ENCODE measurements around the gene SLC7A1. TPM values are rescaled to one million over a fixed set of nuclear protein-coding genes. Genes with fewer than 3 reads are reported as not detected.
A peak's percentile ranks its signal among the peaks of the same experiment; 100 is the strongest.

Gene SLC7A1
- total and polyA plus RNA-seq, 8 donors, result 5.2 to 143 (median 32.9) TPM

GRCh38 chr13:29525757-29526156 is 69.7 kb downstream of the SLC7A1 start:
- intact Hi-C loops (cut with DNase I), result no loop called here
- DNase-seq, result peak in 1 of 6 donors; percentile 27
- H3K4me3 ChIP-seq, result no peak overlapping the region
- no peaks in the 10 kb centered on the region for H3K4me1 ChIP-seq
- no peak for TF ChIP-seq CTCF (IDR thresholded peaks at IDR 0.05)
- FAIRE-seq, result no peak
- no peaks in the 10 kb centered on the region for H3K27me3 ChIP-seq
- WGBS, 2 donors, result 94% methylated on average over 7 of the region's 7 CpGs
- no peaks in the 10 kb centered on the region for H3K9me3 ChIP-seq
- H3K36me3 ChIP-seq, result peaks cover 0 to 40% (median 6%) of the 10 kb centered on the region in 3 donors
- no peak for ATAC-seq
- no peak overlapping the region for H3K27ac ChIP-seq

GRCh38 chr13:29524641-29525040 is 70.8 kb downstream of the SLC7A1 start:
- Histone ChIP-seq H3K9me3 (no peaks in the 10 kb centered on the region), H3K4me1 (no peaks in the 10 kb centered on the region), H3K36me3 (peaks cover 0 to 32% (median 6%) of the 10 kb centered on the region in 3 donors), H3K27ac (no peak overlapping the region), H3K4me3 (no peak overlapping the region), H3K27me3 (no peaks in the 10 kb centered on the region)
- peak in 1 of 6 donors; percentile 35 for DNase-seq
- 92 to 93% methylated on average over 9 of the region's 9 CpGs for WGBS, 2 donors
- TF ChIP-seq CTCF (IDR thresholded peaks at IDR 0.05), result no peak
- ATAC-seq, result no peak
- intact Hi-C loops (cut with DNase I), result no loop called here
- no peak for FAIRE-seq

- intact Hi-C loops (cut with DNase I), result no loop called here
- peak in 1 of 6 donors; percentile 52 for DNase-seq
- Histone ChIP-seq H3K9me3 (no peaks in the 10 kb centered on the region), H3K36me3 (peaks cover 0 to 27% (median 6%) of the 10 kb centered on the region in 3 donors), H3K27ac (no peak overlapping the region), H3K4me1 (no peaks in the 10 kb centered on the region), H3K4me3 (no peak overlapping the region), H3K27me3 (no peaks in the 10 kb centered on the region)
- 89 to 90% methylated on average over 17 of the region's 17 CpGs for WGBS, 2 donors
- no peak for ATAC-seq
- no peak for FAIRE-seq
- no peak for TF ChIP-seq CTCF (IDR thresholded peaks at IDR 0.05)
Observed at GRCh38 chr13:29524176-29524575, 71.3 kb downstream of the SLC7A1 start.

- Histone ChIP-seq H3K36me3 (peaks cover 0 to 23% (median 6%) of the 10 kb centered on the region in 3 donors), H3K27ac (no peak overlapping the region), H3K4me3 (no peak overlapping the region), H3K9me3 (no peaks in the 10 kb centered on the region), H3K27me3 (no peaks in the 10 kb centered on the region), H3K4me1 (no peaks in the 10 kb centered on the region)
- DNase-seq (peak in 1 of 6 donors; percentile 45), FAIRE-seq (no peak), ATAC-seq (peak in 2 of 4 donors; percentile 18 to 30)
- intact Hi-C loops (cut with DNase I), result no loop called here
- WGBS, 2 donors, result 92 to 93% methylated on average over 23 of the region's 23 CpGs
- no peak for TF ChIP-seq CTCF (IDR thresholded peaks at IDR 0.05)
Observed at GRCh38 chr13:29523199-29523961, 72.1 kb downstream of the SLC7A1 start.
